ENCODE measurements around the gene RELT.

DNA sequence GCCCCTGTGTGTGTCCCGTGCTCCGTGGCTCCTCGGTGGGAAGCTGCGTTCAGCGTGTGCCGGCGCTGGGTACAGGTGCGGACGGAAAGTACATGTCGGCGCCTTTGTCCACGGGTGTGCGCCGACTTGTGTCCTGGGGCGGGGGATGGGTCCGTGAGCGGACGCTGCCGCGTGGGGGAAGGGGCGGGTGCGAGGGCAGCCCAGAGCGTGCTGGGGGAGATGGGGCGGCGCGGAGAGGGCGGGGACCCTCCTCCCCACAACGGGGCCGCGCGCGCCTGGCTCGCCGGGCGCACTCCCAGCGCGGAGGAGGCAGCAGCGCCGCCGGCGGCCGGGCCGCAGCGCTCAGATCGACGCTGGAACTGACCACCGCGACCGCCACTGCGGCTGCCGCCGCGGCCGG, 33.6 kb upstream of the RELT start:
- TF ChIP-seq EZH2 (IDR thresholded peaks at IDR 0.05) (no peak), POLR2AphosphoS5 (IDR thresholded peaks at IDR 0.05; ENCODE audit: borderline replicate concordance, low read depth, low read length) (no peak)

Measured in SK-N-MC (cell line).